AG04449 (cell line): Measurements from ENCODE around the gene PTPRT.

Experiments
- CTCF ChIA-PET: fragments of 350-600 bp; formaldehyde crosslinking; extraction: SDS; loops from one replicate; lab custom pipeline; 2021; ENCODE audit warnings: antibody characterized with exemption; lab: Yijun Ruan, JAX
- POLR2A ChIA-PET: fragments of 400-600, 350-600 bp; formaldehyde crosslinking; extraction: SDS; loops from one replicate; lab custom pipeline; 2020; ENCODE audit warnings: antibody characterized with exemption, inconsistent platforms; lab: Yijun Ruan, JAX
- DNase-seq: peaks from one replicate; pipeline ENCODE4 v3.0.0-alpha.2; 2010; ENCODE audit warnings: low read depth, low spot score
- H3K4me3 ChIP-seq: 2 replicates; pipeline ENCODE4 v1.5.1; 2011; ENCODE audit warnings: low read depth, mild to moderate bottlenecking, control low read depth, low read length
- TF ChIP-seq, protein P1 (sequence below): IDR thresholded peaks from one replicate; pipeline ENCODE4 v1.5.1; 2011; ENCODE audit warnings: mild to moderate bottlenecking, moderate library complexity, low read length, control low read depth, inconsistent platforms; ENCODE audit not compliant: insufficient read depth; ENCODE audit errors: missing control alignments

PTPRT gene

GRCh38 chr20:42649748-42650147 lies 540.0 kb downstream of the PTPRT start:
- CTCF ChIA-PET = no interaction called here
- POLR2A ChIA-PET = no interaction called here
- no peak for DNase-seq
- H3K4me3 ChIP-seq = no peak overlapping the region
- TF ChIP-seq, protein P1, sequence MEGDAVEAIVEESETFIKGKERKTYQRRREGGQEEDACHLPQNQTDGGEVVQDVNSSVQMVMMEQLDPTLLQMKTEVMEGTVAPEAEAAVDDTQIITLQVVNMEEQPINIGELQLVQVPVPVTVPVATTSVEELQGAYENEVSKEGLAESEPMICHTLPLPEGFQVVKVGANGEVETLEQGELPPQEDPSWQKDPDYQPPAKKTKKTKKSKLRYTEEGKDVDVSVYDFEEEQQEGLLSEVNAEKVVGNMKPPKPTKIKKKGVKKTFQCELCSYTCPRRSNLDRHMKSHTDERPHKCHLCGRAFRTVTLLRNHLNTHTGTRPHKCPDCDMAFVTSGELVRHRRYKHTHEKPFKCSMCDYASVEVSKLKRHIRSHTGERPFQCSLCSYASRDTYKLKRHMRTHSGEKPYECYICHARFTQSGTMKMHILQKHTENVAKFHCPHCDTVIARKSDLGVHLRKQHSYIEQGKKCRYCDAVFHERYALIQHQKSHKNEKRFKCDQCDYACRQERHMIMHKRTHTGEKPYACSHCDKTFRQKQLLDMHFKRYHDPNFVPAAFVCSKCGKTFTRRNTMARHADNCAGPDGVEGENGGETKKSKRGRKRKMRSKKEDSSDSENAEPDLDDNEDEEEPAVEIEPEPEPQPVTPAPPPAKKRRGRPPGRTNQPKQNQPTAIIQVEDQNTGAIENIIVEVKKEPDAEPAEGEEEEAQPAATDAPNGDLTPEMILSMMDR = no peak

DNA sequence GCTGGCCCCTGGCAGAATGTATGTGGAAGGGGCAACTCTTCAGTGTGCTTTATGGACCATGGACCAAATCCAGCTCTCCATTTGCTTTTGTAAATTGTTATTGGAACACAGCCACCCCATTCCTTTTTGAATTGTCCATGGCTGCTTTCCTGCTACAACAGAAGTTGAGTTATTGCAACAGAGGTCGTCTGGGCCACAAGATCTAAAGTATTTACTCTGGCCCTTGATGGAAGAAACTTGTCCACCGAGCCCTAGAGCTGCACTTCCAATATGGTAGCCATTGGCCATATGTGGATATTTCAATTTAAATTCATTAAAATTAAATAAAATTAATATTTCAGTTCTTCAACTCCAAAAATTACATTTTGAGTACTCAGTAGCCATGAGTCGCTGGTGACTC lies 543.5 kb downstream of the PTPRT start:
- ChIA-PET POLR2A (no interaction called here), CTCF (no interaction called here)
- DNase-seq = no peak
- TF ChIP-seq, protein P1 = no peak
- H3K4me3 ChIP-seq = no peak overlapping the region

GRCh38 chr20:42641886-42642285 lies 547.8 kb downstream of the PTPRT start:
- no peak for DNase-seq
- ChIA-PET POLR2A (no interaction called here), CTCF (no interaction called here)
- H3K4me3 ChIP-seq = no peak overlapping the region
- TF ChIP-seq, protein P1 = no peak

DNA sequence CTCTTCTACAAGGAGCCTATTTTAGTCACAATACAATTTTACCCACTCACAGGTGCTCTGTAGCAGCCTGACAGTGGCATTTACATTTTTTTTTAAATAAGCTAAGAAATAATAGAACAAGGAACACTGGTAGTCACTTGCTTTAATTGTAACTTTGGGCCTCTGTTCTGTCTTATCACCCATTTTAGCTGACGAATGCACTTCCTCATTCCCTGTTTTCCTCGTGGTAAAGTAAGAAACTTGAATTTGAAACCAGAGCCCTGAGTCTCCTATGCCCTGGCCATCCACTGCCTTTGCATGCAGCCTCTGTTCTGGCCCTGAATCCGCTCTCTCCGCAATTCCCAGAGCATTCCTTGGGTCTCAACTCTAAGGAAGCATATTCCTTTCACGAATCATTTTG lies 550.6 kb downstream of the PTPRT start:
- TF ChIP-seq, protein P1 = no peak
- no peak for DNase-seq
- ChIA-PET POLR2A (no interaction called here), CTCF (no interaction called here)
- no peak overlapping the region for H3K4me3 ChIP-seq

GRCh38 chr20:42635699-42636411 lies 553.9 kb downstream of the PTPRT start:
- no peak for DNase-seq
- ChIA-PET CTCF (no interaction called here), POLR2A (no interaction called here)
- TF ChIP-seq, protein P1 = no peak
- H3K4me3 ChIP-seq = no peak overlapping the region

DNA sequence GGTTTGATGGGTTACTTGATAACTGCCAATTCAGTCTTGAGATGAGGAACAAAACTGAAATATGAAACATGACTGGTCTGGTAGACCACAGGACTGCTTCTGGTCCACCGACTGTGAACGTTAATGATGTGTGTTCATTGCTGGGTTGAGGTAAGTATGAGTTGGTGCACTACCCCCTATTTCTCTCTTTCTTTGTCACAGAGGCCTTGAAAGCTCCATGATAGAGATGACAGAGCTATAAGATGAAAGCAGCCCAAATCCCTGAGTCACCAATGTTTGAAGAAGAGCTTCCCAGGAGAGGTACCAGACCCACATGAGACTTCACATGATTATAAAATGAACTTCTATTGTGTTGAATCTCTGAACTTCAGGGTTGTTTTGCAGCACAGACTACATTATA lies 555.5 kb downstream of the PTPRT start:
- H3K4me3 ChIP-seq = no peak overlapping the region
- no peak for DNase-seq
- CTCF ChIA-PET = no interaction called here
- TF ChIP-seq, protein P1 = no peak
- POLR2A ChIA-PET = no interaction called here
